ENCODE measurements around the gene CLEC14A. TPM values are rescaled to one million over a fixed set of nuclear protein-coding genes. Genes with fewer than 3 reads are reported as not detected.

The CLEC14A gene
- total RNA-seq, 2 donors from 2014 or later, result 0.29 to 0.59 TPM

DNA sequence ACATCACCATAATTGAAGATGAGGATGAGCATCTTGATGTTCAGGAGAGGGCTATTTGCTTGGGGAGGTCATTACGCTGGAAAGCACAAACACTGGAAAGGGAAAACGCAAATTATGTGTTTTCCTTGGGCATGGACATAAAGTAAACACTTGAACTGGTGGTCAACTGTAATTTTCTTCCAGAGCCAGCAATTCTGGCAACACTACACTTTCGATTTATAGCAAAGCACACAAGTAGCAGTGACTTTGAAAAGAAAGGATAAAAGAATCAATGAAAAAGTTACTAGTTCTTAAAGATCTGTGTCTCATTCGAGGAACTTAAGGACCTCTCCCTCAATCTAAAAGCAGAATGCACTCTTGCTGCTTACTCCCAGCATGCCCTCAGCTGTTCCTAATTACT is 2.2 kb downstream of the CLEC14A start:
- TF ChIP-seq, protein P1, sequence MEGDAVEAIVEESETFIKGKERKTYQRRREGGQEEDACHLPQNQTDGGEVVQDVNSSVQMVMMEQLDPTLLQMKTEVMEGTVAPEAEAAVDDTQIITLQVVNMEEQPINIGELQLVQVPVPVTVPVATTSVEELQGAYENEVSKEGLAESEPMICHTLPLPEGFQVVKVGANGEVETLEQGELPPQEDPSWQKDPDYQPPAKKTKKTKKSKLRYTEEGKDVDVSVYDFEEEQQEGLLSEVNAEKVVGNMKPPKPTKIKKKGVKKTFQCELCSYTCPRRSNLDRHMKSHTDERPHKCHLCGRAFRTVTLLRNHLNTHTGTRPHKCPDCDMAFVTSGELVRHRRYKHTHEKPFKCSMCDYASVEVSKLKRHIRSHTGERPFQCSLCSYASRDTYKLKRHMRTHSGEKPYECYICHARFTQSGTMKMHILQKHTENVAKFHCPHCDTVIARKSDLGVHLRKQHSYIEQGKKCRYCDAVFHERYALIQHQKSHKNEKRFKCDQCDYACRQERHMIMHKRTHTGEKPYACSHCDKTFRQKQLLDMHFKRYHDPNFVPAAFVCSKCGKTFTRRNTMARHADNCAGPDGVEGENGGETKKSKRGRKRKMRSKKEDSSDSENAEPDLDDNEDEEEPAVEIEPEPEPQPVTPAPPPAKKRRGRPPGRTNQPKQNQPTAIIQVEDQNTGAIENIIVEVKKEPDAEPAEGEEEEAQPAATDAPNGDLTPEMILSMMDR (conservative IDR thresholded peaks at IDR 0.05), result no peak
- Mint-ChIP-seq H3K27me3 (ENCODE audit: insufficient read depth) (peaks cover 61% of the 10 kb centered on the region), H3K4me3 (no peak overlapping the region), H3K9me3 (no peaks in the 10 kb centered on the region), H3K36me3 (ENCODE audit: low read depth) (no peaks in the 10 kb centered on the region), H3K4me1 (no peaks in the 10 kb centered on the region), H3K27ac (no peak overlapping the region)
- no peak overlapping the region for H3K9ac ChIP-seq (ENCODE audit: extremely low read depth, low read length, poor library complexity, severe bottlenecking)
- H3K27ac ChIP-seq (ENCODE audit: low read depth, low read length), result no peak overlapping the region
- no peak for DNase-seq
- H3K27me3 ChIP-seq (ENCODE audit: control insufficient read depth, insufficient read depth, low read length, poor library complexity, severe bottlenecking), result peaks cover 52% of the 10 kb centered on the region
- WGBS, 2 experiments (ENCODE audit: insufficient coverage in 1 of 2, insufficient read length in 1 of 2), result 81 to 85% methylated on average over 3 to 4 of the region's 4 CpGs
- no peak overlapping the region for H3K4me3 ChIP-seq (ENCODE audit: low read length)
- H3K4me1 ChIP-seq (ENCODE audit: control insufficient read depth, insufficient read depth, low read length), result no peaks in the 10 kb centered on the region
- no peaks in the 10 kb centered on the region for H3K9me3 ChIP-seq (ENCODE audit: control insufficient read depth, low read length)
- H3K36me3 ChIP-seq (ENCODE audit: control insufficient read depth, insufficient read depth, low read length), result no peaks in the 10 kb centered on the region

DNA sequence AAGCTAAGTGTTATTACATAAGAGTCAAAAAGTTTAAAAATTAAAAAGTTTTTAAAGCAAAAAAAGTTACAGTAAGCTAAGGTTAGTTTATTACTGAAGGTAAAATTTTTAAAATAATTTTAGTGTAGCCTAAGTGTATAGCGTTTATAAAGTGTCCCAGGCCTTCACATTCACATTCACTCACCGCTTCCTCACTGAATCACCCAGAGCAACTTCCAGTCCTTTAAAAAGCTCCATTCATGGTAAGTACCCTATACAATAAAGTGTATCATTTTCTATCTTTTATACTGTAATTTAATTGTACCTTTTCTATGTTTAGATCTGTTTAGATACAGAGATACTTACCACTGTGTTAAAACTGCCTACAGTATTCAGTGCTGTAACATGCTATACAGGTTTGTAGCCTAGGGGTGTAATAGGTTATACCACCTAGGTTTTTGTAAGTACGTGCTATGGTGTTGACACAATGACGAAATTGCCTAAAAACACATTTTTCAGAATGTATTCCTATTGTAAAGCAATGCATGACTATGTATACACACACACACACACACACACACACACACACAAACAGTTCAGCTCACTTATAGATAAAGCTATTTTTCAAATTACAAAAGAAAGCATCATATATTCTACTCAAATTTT is 3.7 kb downstream of the CLEC14A start:
- Histone ChIP-seq H3K36me3 (ENCODE audit: control insufficient read depth, insufficient read depth, low read length) (no peaks in the 10 kb centered on the region), H3K9me3 (ENCODE audit: control insufficient read depth, low read length) (no peaks in the 10 kb centered on the region), H3K4me3 (ENCODE audit: low read length) (no peak overlapping the region), H3K4me1 (ENCODE audit: control insufficient read depth, insufficient read depth, low read length) (no peaks in the 10 kb centered on the region), H3K27me3 (ENCODE audit: control insufficient read depth, insufficient read depth, low read length, poor library complexity, severe bottlenecking) (peaks cover 43% of the 10 kb centered on the region), H3K9ac (ENCODE audit: extremely low read depth, low read length, poor library complexity, severe bottlenecking) (no peak overlapping the region), H3K27ac (ENCODE audit: low read depth, low read length) (no peak overlapping the region)
- Mint-ChIP-seq H3K27me3 (ENCODE audit: insufficient read depth) (peaks cover 60% of the 10 kb centered on the region), H3K4me1 (no peaks in the 10 kb centered on the region), H3K36me3 (ENCODE audit: low read depth) (no peaks in the 10 kb centered on the region), H3K27ac (no peak overlapping the region), H3K4me3 (no peak overlapping the region), H3K9me3 (no peaks in the 10 kb centered on the region)
- TF ChIP-seq, protein P1 (conservative IDR thresholded peaks at IDR 0.05), result no peak
- no peak for DNase-seq
- 98% methylated on average over 4 of the region's 4 CpGs; no CpG with 5 or more reads in 1 of the 2 experiments for WGBS, 2 experiments (ENCODE audit: insufficient coverage in 1 of 2, insufficient read length in 1 of 2)

DNA sequence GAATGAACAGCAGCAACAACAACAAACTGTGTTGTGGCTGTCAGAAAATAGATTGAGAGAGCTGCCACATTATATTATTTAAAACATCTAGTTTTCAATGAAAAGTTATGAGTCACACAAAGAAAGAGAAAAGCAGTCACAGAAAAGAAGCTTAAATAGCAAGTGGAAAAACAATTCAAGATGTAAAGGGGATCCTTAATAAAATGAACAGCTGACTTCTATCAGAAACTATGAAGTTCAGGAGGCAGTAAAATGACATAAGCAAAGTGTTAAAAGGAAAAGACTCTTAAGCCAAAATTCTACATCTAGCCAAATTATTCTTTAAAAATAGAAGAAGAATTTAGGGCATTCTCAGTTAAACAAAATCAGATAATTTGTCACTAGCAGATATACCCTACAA is 5.6 kb downstream of the CLEC14A start:
- Histone ChIP-seq H3K9me3 (ENCODE audit: control insufficient read depth, low read length) (no peaks in the 10 kb centered on the region), H3K27ac (ENCODE audit: low read depth, low read length) (no peak overlapping the region), H3K4me3 (ENCODE audit: low read length) (no peak overlapping the region), H3K4me1 (ENCODE audit: control insufficient read depth, insufficient read depth, low read length) (no peaks in the 10 kb centered on the region), H3K9ac (ENCODE audit: extremely low read depth, low read length, poor library complexity, severe bottlenecking) (no peak overlapping the region), H3K27me3 (ENCODE audit: control insufficient read depth, insufficient read depth, low read length, poor library complexity, severe bottlenecking) (peaks cover 25% of the 10 kb centered on the region), H3K36me3 (ENCODE audit: control insufficient read depth, insufficient read depth, low read length) (no peaks in the 10 kb centered on the region)
- DNase-seq, result no peak
- Mint-ChIP-seq H3K4me1 (no peaks in the 10 kb centered on the region), H3K4me3 (no peak overlapping the region), H3K27ac (no peak overlapping the region), H3K27me3 (ENCODE audit: insufficient read depth) (peaks cover 49% of the 10 kb centered on the region), H3K9me3 (no peaks in the 10 kb centered on the region), H3K36me3 (ENCODE audit: low read depth) (no peaks in the 10 kb centered on the region)
- TF ChIP-seq, protein P1 (conservative IDR thresholded peaks at IDR 0.05), result no peak

All from endodermal cell (in vitro differentiated cells).